ENCODE measurements around the gene FXYD7.
"Not testable (repeated sequence)": the region's sequence is repeated elsewhere in the genome, so short reads cannot be mapped to it uniquely, and the experiment has no call there.

FXYD7 gene

GRCh38 chr19:35194012-35194984 lies 51.2 kb downstream of the FXYD7 start:
- no peak for DNase-seq (ENCODE audit: low read depth)
- H3K4me3 ChIP-seq (ENCODE audit: low read depth, low read length), result no peak overlapping the region
- no peak for TF ChIP-seq CTCF (conservative IDR thresholded peaks at IDR 0.05; ENCODE audit: low read depth, low read length)

GRCh38 chr19:35195830-35196229 lies 52.8 kb downstream of the FXYD7 start:
- no peak for DNase-seq (ENCODE audit: low read depth)
- TF ChIP-seq CTCF (conservative IDR thresholded peaks at IDR 0.05; ENCODE audit: low read depth, low read length), result no peak
- no peak overlapping the region for H3K4me3 ChIP-seq (ENCODE audit: low read depth, low read length)

GRCh38 chr19:35196861-35197260 lies 53.8 kb downstream of the FXYD7 start:
- not testable (repeated sequence) for DNase-seq (ENCODE audit: low read depth); H3K4me3 ChIP-seq (ENCODE audit: low read depth, low read length)

- TF ChIP-seq CTCF (conservative IDR thresholded peaks at IDR 0.05; ENCODE audit: low read depth, low read length), result no peak
- no peak for DNase-seq (ENCODE audit: low read depth)
- no peak overlapping the region for H3K4me3 ChIP-seq (ENCODE audit: low read depth, low read length)
Measured at GRCh38 chr19:35199481-35199880, 56.4 kb downstream of the FXYD7 start.

- TF ChIP-seq CTCF (conservative IDR thresholded peaks at IDR 0.05; ENCODE audit: low read depth, low read length), result no peak
- no peak overlapping the region for H3K4me3 ChIP-seq (ENCODE audit: low read depth, low read length)
- DNase-seq (ENCODE audit: low read depth), result no peak
Measured at GRCh38 chr19:35202722-35203688, 60.0 kb downstream of the FXYD7 start.
